ENCODE results near the gene SLC25A29.
A peak's percentile ranks its signal among the peaks of the same experiment; 100 is the strongest.
"Not testable (repeated sequence)": the region's sequence is repeated elsewhere in the genome, so short reads cannot be mapped to it uniquely, and the experiment has no call there.

Gene SLC25A29, protein sequence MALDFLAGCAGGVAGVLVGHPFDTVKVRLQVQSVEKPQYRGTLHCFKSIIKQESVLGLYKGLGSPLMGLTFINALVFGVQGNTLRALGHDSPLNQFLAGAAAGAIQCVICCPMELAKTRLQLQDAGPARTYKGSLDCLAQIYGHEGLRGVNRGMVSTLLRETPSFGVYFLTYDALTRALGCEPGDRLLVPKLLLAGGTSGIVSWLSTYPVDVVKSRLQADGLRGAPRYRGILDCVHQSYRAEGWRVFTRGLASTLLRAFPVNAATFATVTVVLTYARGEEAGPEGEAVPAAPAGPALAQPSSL

DNA sequence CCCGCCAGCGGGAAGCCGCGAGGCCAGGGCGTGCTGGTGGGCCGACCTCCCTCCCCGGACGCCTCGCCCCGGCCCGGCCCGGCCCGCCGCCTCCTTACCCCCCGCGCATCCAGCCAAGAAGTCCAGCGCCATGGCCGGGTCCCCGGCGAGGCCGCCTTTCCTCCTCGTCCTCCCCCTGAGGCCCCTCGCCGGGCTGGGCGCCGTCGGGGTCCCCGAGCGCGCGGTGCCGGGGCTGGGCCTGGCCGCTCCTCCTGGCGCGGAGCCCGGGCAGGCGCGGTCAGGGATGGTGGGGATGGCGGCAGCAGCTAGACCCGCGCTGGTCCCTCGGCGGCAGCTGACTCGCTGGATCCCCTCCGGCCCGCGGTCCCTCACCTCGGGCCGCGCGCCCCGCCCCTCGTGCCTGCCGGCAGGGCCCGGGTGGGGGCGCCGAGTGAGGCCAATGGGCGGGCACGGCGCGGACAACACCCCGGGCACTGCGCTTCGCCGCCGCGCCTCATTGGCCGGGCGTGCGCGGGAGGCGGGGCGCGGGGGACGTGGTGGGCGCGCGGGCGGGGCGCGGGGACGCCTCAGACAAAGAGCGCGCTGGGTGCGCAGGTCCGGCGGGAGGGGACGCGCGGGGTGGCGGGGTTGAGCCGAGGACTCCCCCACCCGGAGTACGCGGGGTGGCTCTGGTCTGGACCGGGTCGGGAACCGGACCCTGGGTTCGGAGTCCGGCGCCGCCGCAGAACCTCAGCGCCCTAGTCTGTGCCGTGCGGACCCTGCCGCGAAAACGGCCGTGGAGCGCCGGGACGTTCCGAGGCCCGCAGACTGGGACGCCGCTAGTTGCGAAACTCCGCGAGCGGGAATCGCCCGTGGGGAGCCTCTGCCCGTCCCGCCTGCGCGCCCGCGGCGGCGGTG is at the start of gene SLC25A29:
TSS of gene SLC25A29 (minus strand) at position 344 of the 897 bp plus-strand sequence. CDS start at position 132, 212 bp downstream.
- DNase-seq = peak; percentile 70

DNA sequence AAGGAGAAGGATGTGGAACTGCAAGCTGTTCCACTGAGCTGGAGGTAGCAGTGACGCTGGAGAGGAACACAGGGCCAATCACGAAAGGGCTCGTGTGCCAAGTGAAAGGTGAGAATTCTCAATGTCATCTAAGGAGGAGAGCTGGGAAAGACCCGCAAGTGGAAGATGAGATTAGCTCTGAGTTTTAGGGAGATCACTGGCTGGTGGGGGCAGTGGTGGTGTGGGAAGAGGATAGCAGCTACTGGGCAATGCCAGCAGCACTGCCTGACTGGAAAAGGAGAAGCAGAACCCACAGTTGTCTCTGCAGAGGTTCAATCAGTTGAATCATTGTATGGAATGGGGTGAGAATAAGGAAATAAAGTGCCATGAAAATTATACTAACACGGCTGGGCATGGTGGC is 44.7 kb upstream of the SLC25A29 start:
- no peak for DNase-seq

DNA sequence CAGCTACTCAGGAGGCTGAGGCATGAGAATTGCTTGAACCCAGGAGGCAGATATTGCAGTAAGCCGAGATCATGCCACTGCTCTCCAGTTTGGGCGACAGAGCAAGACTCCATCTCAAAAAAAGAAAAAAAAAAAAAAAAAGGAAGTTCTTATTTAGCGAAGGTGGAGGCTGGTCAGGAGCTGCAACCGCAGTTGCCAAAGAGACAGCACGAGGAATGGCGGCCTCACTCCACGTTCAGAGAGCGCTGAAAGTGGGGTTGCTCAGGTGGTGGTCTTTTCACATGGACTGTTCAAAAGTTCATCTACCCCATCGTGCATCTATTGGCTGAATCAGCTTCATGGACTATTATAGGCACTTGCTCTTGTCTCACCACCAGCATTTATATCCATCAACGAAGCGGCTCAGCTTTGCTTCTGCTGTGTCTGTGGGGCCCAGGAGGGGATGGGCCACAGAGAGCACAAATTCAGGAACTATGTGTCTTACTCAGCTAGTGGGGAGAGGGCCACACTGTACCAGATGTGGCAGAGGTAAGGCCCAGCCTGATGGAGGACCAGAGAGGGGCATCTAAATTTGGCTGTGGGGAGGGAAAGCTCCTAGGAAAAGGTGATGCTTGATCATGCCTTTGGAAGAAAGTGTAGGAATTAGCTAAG is 44.2 kb upstream of the SLC25A29 start:
- no peak for DNase-seq

DNA sequence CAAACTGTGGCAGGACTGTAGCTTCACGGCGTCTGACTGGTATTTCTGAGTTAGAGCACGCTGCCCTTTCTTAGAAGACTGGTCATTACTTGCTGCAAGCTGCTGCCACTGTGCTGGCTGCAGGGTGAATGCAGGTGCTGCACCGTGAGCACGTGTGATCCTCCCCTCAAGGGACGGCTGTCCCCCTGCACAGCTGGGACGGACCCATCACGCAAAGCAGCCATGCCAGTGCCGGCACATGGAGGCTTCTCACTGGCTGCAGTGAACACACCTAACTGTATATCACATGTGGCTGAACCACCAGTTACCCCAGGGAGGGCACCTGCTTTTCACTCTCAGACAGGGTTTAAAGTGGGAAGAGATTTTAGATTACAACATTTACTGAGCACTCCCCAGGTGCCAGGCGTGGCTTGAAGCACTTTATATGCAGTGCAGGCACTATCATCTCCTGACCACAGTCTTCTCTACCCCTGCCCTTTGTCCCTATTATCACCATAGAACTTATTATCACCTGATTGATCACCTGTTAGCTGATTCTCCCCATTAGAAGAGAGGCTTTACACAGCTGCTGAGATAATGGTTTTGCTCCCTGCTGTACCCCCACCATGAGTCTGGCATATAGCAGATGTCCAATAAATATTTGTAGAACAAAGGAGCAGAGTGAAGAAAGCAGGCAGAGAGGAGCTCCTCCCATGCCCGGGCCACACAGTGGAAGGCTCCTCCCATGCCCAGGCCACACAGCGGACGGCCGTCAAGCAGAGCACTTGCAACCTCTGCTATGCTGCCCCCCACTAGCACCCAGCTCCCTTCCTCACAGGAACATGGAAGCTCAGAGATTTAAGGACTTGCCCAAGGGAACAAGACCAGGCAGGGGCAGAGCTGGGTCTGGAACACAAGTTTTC is 42.8 kb upstream of the SLC25A29 start:
- no peak for DNase-seq

DNA sequence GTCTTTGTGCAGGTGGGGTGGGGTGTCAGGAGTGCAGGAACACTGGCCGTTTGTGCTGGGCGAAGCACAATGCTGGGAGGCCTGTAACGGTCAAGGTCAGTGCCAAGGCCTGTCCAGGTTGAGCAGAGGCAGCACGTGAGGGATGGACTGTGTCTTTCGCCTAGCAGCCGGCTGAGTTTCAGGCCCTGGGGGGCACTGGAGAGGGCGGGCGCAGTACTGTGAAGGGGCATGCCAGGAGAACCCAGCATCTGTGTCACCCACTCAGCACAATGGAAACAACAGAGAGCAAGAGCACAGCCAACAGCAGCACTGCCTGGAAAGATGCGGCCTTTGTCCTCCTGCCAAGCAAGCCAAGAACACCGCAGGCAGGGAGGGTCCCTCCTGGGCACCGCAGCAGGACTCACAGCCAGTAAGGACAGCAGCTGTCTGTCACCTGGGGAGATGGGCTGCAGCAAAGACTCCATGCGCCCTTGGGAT is 42.0 kb upstream of the SLC25A29 start:
- no peak for DNase-seq

DNA sequence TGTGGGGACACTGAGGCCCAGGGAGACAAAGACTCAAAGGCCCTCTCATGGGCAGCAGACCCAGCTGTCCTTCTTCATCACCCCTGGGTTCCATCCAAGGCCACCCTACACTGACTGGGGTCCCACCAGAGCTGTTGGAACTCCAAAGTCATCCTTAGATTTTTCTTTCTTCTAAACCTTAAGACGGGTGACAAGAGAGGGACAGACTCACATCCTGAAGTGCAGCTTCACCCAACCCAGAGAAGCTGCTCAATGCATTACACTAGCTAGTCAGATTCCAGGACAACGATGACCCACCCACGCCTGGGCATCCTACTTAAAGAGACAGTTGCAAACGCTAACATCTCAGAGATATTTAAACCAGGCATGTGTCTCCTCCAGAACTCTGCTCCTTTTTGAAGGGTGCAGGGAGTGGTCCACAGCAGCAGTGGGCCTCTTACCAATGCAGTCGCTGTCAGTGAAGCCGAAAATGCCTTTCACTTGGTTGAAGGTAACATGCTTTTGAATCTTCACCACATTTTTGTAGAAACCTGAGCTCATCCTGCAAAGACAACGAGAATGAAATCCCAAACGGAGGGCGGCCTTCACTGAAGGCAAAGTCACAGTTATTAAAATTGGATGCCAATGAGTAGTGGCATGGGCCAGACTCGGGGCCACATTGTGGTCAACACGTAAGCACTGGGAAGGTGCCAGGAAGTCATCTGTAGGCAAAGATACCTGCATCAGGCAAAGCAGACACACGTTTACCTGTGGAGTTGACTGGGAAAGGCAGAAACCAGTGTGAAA is 40.3 kb upstream of the SLC25A29 start:
- DNase-seq = no peak

DNA sequence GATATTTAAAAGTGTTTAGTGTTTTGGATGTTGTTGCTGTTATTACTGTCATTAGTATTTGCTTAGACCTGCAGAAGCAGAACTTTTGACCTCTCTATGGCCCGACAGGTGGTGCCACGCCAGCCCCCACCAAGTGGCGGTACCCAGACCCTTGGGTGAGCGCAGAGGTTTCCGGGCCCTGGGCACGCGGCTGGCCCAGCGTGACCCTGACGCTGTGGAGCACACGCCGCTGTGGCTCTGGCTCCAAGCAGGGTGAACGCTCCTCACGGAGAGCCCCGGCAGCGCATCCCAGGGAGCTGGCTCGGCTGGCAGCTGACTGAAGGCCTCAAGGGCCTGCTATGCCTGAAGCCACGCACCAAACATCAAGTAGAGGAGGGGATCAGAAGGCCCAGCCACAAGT is 39.5 kb upstream of the SLC25A29 start:
- no peak for DNase-seq

DNA sequence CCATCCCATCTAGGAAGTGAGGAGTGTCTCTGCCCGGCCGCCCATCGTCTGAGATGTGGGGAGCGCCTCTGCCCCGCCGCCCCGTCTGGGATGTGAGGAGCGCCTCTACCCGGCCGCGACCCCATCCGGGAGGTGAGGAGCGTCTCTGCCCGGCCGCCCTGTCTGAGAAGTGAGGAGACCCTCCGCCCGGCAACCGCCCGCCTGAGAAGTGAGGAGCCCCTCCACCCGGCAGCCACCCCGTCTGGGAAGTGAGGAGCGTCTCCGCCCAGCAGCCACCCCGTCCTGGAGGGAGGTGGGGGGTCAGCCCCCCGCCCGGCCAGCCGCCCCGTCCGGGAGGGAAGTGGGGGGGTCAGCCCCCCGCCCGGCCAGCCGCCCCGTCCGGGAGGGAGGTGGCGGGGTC is 38.4 kb upstream of the SLC25A29 start:
- DNase-seq = not testable (repeated sequence)

DNA sequence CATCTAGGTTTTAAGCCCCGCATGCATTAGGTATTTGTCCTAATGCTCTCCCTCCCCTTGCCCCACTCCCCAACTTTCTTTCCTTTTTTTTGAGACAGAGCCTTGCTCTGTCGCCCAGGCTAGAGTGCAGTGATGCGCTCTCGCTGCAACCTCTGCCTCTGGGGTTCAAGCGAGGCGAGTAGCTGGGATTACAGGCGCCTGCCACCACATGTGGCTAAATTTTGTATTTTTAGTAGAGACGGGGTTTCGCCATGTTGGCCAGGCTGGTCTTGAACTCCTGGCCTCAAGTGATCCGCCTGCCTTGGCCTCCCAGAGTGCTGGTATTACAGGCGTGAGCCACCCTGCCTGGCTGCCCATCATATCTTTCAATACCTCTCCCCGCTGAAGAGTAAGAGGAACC is 36.6 kb upstream of the SLC25A29 start:
- not testable (repeated sequence) for DNase-seq

DNA sequence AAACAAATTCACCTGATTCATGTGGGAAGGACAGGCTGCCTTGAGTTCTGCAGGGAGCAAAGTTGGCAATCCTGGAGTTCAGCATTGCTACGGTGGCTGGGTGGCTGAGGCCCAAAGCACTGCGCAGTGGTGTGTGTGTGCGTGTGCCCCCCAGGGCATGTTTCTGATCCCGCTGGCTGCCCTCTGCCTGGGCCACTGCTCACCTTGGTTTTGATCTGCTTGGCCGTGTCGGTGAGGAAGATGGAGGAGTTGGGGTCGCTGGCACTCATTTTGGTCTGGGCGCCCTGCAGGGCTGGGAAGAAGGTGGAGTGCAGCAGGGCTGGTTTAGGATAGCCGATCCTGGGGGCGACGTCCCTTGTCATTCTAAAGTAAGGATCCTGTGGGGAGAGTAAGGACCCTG is 36.0 kb upstream of the SLC25A29 start:
- DNase-seq = no peak

DNA sequence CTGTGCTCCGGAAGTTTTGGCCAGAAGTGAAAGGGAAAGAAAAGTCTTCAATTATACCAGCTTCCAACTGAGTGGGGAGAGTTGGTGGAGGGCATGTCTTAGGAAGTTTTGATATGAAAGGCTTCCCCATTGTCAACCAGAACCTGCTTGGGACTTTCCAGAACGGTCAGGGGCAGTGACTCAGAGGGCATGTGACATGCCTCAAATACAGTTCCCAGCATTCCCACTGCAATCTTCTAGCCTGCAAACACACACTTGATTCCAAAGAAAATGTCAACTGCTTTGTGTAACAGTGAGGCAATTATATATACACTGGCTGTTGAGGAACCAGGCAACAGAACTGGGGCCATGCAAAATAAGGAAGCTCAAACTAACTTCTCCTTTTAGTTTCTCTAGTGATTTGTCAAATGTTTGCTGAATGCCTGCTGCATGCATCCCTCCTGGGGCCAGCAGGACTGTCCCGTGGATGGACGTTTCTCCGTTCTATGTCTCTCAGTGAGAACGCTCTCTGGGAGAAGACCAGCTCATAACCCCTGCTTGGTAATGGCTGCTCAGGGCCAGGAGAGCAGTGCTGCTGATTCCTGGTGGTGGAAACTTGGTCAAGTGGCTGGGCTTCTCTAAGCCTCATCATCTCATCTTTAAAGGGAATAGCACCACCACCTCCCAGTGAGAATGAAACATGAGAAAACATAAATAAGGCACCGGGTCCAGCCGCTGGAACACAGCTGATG is 35.2 kb upstream of the SLC25A29 start:
- DNase-seq = peak; percentile 36

DNA sequence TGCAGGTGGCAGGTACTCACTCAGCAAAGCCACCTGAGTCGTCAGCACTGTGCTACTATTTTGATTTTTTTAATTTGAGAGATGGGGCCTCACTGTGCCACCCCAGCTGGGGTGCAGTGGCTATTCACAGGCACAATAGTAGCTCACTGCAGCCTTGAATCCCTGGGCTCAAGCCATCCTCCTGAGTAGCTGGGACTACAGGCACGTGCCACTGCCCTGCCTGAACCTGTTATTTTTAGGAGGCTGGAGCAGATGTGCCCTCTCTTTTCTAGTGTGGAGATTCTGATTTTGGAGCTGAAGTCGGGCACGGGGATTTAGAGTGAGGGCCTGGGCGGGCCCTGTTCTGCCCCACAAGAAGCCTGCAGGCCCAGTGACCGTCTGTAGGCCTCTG is 34.2 kb upstream of the SLC25A29 start:
- no peak for DNase-seq

DNA sequence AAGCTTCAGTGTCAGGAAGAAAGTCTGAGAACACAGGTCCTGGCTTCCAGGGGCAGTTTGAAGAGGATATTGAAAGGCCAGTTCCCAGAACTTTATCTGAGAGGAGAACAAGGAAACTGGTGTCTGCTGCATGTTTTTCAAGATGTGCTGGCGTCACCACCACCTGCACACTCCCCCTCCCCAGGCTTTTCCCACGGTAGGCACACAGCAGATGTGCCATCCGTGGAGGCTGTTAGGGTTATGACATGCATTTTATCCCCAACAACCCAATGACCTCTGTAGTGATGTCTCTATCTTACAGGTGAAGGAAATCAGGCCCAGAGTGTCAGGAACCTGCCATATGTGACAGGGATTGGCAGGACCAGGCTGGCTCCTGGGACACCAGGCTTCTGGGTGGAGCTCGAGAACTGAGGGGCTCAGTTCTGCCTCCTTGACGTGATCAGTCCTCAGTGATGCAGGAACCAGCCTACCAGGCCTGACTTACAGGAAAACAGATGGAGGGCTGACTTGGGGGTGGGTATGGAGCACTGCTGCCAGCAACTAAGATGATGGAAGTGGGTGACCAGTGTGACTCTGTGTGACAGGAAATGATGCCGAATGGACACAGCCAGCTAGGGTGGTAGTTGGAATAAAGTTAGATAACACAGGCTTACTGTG is 33.6 kb upstream of the SLC25A29 start:
- DNase-seq = no peak

DNA sequence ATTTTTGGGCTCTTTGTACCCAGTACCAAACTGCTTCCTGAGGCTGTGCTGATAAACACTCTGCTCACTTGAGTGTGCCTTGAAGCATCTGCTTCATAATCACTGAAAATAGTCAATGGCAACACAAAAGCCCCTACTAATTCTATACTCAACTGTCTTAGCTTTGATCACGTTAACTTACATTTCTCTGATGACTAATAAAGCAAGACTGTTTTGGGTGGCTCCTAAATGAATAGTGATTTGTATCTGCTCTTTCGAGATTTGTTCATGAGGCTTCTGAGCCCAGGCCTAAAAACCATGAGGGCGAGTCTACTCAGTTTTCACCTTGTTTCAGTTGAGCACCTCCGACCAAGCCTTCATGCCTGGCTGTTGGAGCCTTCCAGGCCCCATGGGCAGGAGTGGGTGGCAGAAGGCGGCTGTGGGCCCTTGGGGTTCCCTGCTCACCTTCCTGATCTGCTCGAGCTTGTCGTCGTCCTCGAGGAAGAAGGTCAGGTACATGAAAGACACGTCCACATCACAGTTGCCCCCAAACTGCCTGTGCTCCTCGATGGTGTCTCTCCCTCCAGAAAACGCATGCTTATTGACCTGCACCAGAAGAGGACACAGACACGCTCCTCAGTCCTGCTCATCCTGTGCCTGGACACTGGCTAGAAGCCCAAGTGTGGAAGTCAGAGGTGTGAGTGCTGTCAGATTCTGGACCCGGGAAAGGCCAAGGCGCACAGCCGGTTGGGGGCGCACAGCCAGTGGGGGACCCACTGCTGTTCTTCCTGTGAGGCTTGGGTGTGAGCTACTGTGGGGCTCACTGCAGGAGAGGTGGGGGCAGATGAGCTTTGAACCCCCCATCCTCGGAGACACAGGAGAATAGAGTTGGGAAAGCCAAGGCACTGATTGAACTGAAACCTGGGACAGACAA is 30.6 kb upstream of the SLC25A29 start:
- no peak for DNase-seq

DNA sequence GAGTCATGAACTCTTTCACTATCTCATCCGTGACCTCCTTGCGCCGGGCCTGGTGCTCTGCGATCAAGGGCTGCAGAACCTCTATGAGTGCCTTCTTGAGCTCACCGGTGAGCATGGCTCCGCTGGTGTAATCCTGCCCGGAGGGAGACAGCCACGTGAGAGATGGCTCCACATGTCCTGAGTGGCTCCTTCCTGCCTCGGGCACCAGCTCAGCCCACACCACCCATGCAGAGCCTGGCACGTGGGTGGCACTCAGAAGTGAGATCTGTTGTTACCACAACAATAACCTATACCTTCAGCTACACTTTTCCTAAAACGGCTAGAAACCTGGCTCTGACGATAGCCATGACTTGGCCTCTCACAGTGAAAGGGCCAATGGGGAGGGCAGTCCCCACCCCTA is 28.7 kb upstream of the SLC25A29 start:
- no peak for DNase-seq

DNA sequence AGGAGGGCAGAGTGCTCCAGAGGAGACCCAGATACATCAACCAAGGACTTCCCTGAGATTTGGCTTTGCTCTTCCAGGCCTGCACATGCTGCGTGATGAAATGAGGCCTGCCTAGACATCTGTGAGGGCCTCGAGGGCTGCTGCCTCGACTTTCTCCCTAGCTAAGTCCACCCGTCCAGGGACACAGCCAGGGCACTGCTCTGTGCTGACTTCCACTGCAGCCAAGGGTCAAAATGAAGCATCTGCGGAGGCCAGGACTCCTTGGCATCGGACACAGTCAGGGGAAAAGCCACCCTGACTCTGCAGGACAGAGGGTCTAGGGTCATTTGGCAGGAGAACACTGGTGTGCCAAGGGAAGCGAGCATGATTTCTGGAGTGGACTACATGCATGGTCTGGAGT is 27.6 kb upstream of the SLC25A29 start:
- no peak for DNase-seq

DNA sequence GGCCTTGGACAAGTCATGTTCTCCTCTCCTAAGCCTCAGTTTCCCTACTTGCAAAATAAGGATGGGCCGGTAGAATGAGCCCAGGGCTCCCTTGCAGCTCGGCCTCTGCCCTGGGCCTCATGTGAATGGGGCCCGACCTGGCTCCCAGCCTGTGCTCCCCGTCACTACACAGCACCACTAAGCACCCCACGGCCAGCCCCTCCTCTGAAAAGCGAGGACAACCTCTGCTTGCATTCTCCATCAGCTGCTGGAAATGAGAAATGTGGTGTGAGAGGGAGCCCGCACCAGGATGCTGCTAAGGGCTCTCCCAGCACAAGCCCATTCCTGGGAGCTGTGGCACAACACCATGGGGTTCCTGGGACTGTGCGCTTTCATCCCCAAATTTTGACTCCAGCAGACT is 27.1 kb upstream of the SLC25A29 start:
- no peak for DNase-seq

DNA sequence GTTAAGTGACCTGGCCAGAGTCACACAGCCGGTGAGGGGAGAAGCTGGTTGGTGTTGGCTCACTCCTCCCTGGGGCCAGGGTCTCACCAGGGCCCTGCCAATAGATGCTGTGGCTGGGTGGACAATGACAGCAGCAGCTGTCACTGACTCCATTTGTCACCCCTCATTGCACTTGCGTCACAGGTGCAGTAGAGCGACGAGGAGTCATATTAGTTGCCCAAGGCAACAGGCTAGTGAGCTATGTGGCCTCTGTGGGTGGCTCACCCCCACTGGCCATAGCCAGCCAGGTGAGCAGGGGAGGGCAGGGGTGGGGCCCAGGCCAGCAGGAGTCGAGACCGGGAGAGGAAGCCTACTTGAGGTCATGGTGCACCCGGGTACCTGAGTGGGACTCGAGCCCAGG is 26.6 kb upstream of the SLC25A29 start:
- DNase-seq = no peak

DNA sequence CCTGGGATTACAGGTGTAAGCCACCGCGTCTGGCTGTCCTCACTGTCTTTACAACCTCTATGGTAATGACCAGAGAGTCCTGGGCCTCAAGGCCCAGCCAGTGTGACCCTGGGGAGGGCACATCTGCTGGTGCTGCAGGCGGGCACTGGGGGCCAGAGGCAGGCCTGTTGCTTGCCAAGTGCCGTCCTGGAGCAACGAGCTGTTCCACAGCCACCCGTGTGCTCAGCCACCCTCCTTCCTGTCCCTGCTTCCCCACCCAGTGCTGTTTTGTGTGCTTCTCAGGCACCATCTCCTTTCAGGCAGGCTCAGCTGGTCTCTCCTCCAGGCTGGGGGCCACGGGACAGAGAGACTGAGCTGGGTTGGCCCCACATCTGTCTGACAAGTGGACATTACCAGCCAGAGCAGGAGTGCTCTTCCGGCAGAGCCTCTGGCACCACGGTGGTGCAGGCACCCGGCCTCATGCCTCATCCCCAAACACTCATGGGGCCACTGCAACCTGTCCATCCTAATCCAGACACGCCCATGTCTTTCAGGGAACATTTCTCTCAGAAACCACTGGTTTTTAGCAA is 25.9 kb upstream of the SLC25A29 start:
- DNase-seq = no peak

Data from stimulated activated CD4-positive, alpha-beta T cell treated with anti-CD3 and anti-CD28 coated beads, Interleukin-4, amount 100 ng/mL, for 24 hours (primary cell).